ENCODE results near the gene C8A. TPM values are rescaled to one million over a fixed set of nuclear protein-coding genes. Genes with fewer than 3 reads are reported as not detected.

C8A gene
- total and polyA plus RNA-seq, 2 of the 8 experiments (the other 6 are each of a cell fraction or from before 2014, with no cell fraction given): not detected

- TF ChIP-seq CHD7 (IDR thresholded peaks at IDR 0.05; ENCODE audit: insufficient replicate concordance, low read length) (no peak), EP300 (IDR thresholded peaks at IDR 0.05; ENCODE audit: borderline replicate concordance in 1 of 2, low read depth in 2 of 2, low read length in 2 of 2) (no peak), MAX (IDR thresholded peaks at IDR 0.05) (no peak), CTBP2 (IDR thresholded peaks at IDR 0.05; ENCODE audit: borderline replicate concordance, insufficient read depth, insufficient read length, low read length) (no peak), HDAC2 (IDR thresholded peaks at IDR 0.05; ENCODE audit: borderline replicate concordance in 1 of 2, low read depth in 2 of 2, low read length in 2 of 2) (no peak)
Observed at GRCh38 chr1:56922070-56922469, 67.5 kb downstream of the C8A start (continued).

All from H1 (cell line).